HL-60 (cell line): ENCODE measurements around the gene BTBD16.

Source experiments
- CTCF ChIP-seq: IDR thresholded peaks from one replicate; pipeline ENCODE4 v1.5.1; 2011; ENCODE audit warnings: low read length, control low read depth, inconsistent platforms; ENCODE audit not compliant: insufficient read depth
- POLR2AphosphoS5 ChIP-seq: IDR thresholded peaks from 2 replicates; pipeline ENCODE4 v1.6.1; 2012; ENCODE audit warnings: low read depth
- REST ChIP-seq: IDR thresholded peaks from 2 replicates; pipeline ENCODE4 v1.6.1; 2012; ENCODE audit warnings: low read depth; ENCODE audit not compliant: insufficient replicate concordance

GRCh38 chr10:122323189-122323588, 52.1 kb downstream of the BTBD16 start:
- TF ChIP-seq POLR2AphosphoS5 (no peak), CTCF (no peak), REST (no peak)
